Measurements from ENCODE around the gene VTCN1.

VTCN1 gene

GRCh38 chr1:117188816-117189437 lies 21.8 kb downstream of the VTCN1 start:
- H3K4me2 ChIP-seq (ENCODE audit: low read depth, low read length): no peak overlapping the region
- H4K20me1 ChIP-seq (ENCODE audit: insufficient read depth, low read length): no peaks in the 10 kb centered on the region
- H2AFZ ChIP-seq (ENCODE audit: low read length): no peak overlapping the region
- H3K9ac ChIP-seq (ENCODE audit: low read length): no peak overlapping the region
- no peaks in the 10 kb centered on the region for H3K9me2 ChIP-seq (replicated peaks; ENCODE audit: insufficient read depth, low read length)
- no peaks in the 10 kb centered on the region for H3K27me3 ChIP-seq (replicated peaks; ENCODE audit: insufficient read depth, low read length)
- H3K9me3 ChIP-seq (replicated peaks; ENCODE audit: insufficient read depth, low read length): no peaks in the 10 kb centered on the region
- H3K4me1 ChIP-seq (ENCODE audit: low read length): no peaks in the 10 kb centered on the region
- H3K79me2 ChIP-seq (ENCODE audit: low read length): no peaks in the 10 kb centered on the region
- H3K27ac ChIP-seq (ENCODE audit: low read length): no peak overlapping the region
- no peak for DNase-seq
- H3F3A ChIP-seq (ENCODE audit: insufficient read depth, low read length): no peaks in the 10 kb centered on the region
- no peak overlapping the region for H3K4me3 ChIP-seq (ENCODE audit: low read length)
- no peak for TF ChIP-seq EZH2 (optimal IDR thresholded peaks at IDR 0.05; ENCODE audit: low read depth, low read length)
- TF ChIP-seq EZH2phosphoT487 (IDR thresholded peaks at IDR 0.05; ENCODE audit: low read length): no peak
- TF ChIP-seq CTCF (IDR thresholded peaks at IDR 0.05; ENCODE audit: low read length): no peak
- H3K36me3 ChIP-seq (replicated peaks; ENCODE audit: insufficient read depth, low read length): no peaks in the 10 kb centered on the region

DNA sequence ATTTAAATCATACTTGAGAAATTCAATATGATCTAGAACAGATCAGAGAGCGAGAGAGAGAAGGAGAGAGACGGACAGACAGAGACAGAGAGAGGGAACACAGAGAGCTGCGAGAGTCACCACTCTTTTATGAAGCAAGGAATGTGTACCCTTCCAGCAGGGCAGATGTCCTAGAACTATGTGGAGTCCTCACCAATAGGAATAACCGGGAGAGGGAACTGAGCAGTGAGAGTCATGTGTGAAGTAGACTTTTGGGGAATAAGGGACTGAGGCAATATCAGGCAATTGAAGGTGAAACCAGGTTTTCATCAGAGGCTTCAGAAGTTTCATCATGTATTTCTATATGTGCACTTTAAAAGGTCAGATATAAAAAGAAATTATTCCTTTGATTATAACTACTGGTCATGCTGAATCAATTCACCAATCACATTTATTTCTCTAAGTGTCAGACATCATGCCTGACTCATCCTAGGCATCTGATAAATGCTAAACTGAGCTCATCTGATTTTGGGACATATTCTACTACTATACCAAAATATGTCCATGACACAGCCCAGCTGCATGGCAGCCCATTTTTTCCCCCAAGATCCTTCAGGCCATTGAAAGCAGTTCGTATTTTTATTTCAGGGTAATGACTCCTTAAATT lies 22.4 kb downstream of the VTCN1 start:
- no peaks in the 10 kb centered on the region for H3K9me3 ChIP-seq (replicated peaks; ENCODE audit: insufficient read depth, low read length)
- no peak overlapping the region for H2AFZ ChIP-seq (ENCODE audit: low read length)
- H3F3A ChIP-seq (ENCODE audit: insufficient read depth, low read length): no peaks in the 10 kb centered on the region
- TF ChIP-seq CTCF (IDR thresholded peaks at IDR 0.05; ENCODE audit: low read length): no peak
- TF ChIP-seq EZH2phosphoT487 (IDR thresholded peaks at IDR 0.05; ENCODE audit: low read length): no peak
- H4K20me1 ChIP-seq (ENCODE audit: insufficient read depth, low read length): no peaks in the 10 kb centered on the region
- no peak for DNase-seq
- no peak overlapping the region for H3K27ac ChIP-seq (ENCODE audit: low read length)
- no peaks in the 10 kb centered on the region for H3K36me3 ChIP-seq (replicated peaks; ENCODE audit: insufficient read depth, low read length)
- H3K4me3 ChIP-seq (ENCODE audit: low read length): no peak overlapping the region
- H3K9ac ChIP-seq (ENCODE audit: low read length): no peak overlapping the region
- no peaks in the 10 kb centered on the region for H3K4me1 ChIP-seq (ENCODE audit: low read length)
- H3K9me2 ChIP-seq (replicated peaks; ENCODE audit: insufficient read depth, low read length): no peaks in the 10 kb centered on the region
- no peak overlapping the region for H3K4me2 ChIP-seq (ENCODE audit: low read depth, low read length)
- no peaks in the 10 kb centered on the region for H3K79me2 ChIP-seq (ENCODE audit: low read length)
- H3K27me3 ChIP-seq (replicated peaks; ENCODE audit: insufficient read depth, low read length): no peaks in the 10 kb centered on the region

- H3K36me3 ChIP-seq (replicated peaks; ENCODE audit: insufficient read depth, low read length): no peaks in the 10 kb centered on the region
- no peaks in the 10 kb centered on the region for H3K79me2 ChIP-seq (ENCODE audit: low read length)
- TF ChIP-seq EZH2phosphoT487 (IDR thresholded peaks at IDR 0.05; ENCODE audit: low read length): no peak
- no peak overlapping the region for H2AFZ ChIP-seq (ENCODE audit: low read length)
- no peaks in the 10 kb centered on the region for H3K4me1 ChIP-seq (ENCODE audit: low read length)
- H3F3A ChIP-seq (ENCODE audit: insufficient read depth, low read length): no peaks in the 10 kb centered on the region
- H3K9ac ChIP-seq (ENCODE audit: low read length): no peak overlapping the region
- DNase-seq: no peak
- H3K4me3 ChIP-seq (ENCODE audit: low read length): no peak overlapping the region
- no peak overlapping the region for H3K27ac ChIP-seq (ENCODE audit: low read length)
- no peaks in the 10 kb centered on the region for H3K9me2 ChIP-seq (replicated peaks; ENCODE audit: insufficient read depth, low read length)
- no peaks in the 10 kb centered on the region for H3K9me3 ChIP-seq (replicated peaks; ENCODE audit: insufficient read depth, low read length)
- no peaks in the 10 kb centered on the region for H4K20me1 ChIP-seq (ENCODE audit: insufficient read depth, low read length)
- no peak overlapping the region for H3K4me2 ChIP-seq (ENCODE audit: low read depth, low read length)
- H3K27me3 ChIP-seq (replicated peaks; ENCODE audit: insufficient read depth, low read length): no peaks in the 10 kb centered on the region
These were observed 27.6 kb downstream of the VTCN1 start for GRCh38 chr1:117183112-117183511.

- no peak overlapping the region for H3K4me3 ChIP-seq (ENCODE audit: low read length)
- H4K20me1 ChIP-seq (ENCODE audit: insufficient read depth, low read length): no peaks in the 10 kb centered on the region
- H2AFZ ChIP-seq (ENCODE audit: low read length): no peak overlapping the region
- no peaks in the 10 kb centered on the region for H3F3A ChIP-seq (ENCODE audit: insufficient read depth, low read length)
- H3K4me2 ChIP-seq (ENCODE audit: low read depth, low read length): no peak overlapping the region
- TF ChIP-seq EZH2 (optimal IDR thresholded peaks at IDR 0.05; ENCODE audit: low read depth, low read length): no peak
- TF ChIP-seq CTCF (IDR thresholded peaks at IDR 0.05; ENCODE audit: low read length): no peak
- TF ChIP-seq EZH2phosphoT487 (IDR thresholded peaks at IDR 0.05; ENCODE audit: low read length): no peak
- no peaks in the 10 kb centered on the region for H3K9me3 ChIP-seq (replicated peaks; ENCODE audit: insufficient read depth, low read length)
- H3K27me3 ChIP-seq (replicated peaks; ENCODE audit: insufficient read depth, low read length): no peaks in the 10 kb centered on the region
- H3K27ac ChIP-seq (ENCODE audit: low read length): no peak overlapping the region
- H3K9ac ChIP-seq (ENCODE audit: low read length): no peak overlapping the region
- H3K79me2 ChIP-seq (ENCODE audit: low read length): no peaks in the 10 kb centered on the region
- no peaks in the 10 kb centered on the region for H3K36me3 ChIP-seq (replicated peaks; ENCODE audit: insufficient read depth, low read length)
- H3K4me1 ChIP-seq (ENCODE audit: low read length): no peaks in the 10 kb centered on the region
- H3K9me2 ChIP-seq (replicated peaks; ENCODE audit: insufficient read depth, low read length): no peaks in the 10 kb centered on the region
- DNase-seq: no peak
These were observed 28.4 kb downstream of the VTCN1 start for GRCh38 chr1:117182319-117182718.
